ENCODE results near the gene ITGA1. TPM values are rescaled to one million over a fixed set of nuclear protein-coding genes. Genes with fewer than 3 reads are reported as not detected.

Gene ITGA1
- total RNA-seq, 4 donors from 2014 or later: 219 to 326 (median 240) TPM

- peak overlapping the region; percentile 72 to 81 (median 78) for H3K27ac ChIP-seq
- H3K4me1 ChIP-seq: peaks cover 6 to 86% (median 36%) of the 10 kb centered on the region in 3 donors
- no peaks in the 10 kb centered on the region for H3K9me3 ChIP-seq
- no peak overlapping the region for H3K4me3 ChIP-seq
- ATAC-seq: no peak
- WGBS, 2 donors (ENCODE audit: low coverage in 1 of 2): 10 to 17% methylated on average over 4 of the region's 4 CpGs
- H3K36me3 ChIP-seq: peaks cover 0 to 13% of the 10 kb centered on the region in 2 donors
- no peaks in the 10 kb centered on the region for H3K27me3 ChIP-seq
- TF ChIP-seq CTCF (IDR thresholded peaks at IDR 0.05) (no peak), EP300 (IDR thresholded peaks at IDR 0.05) (no peak), POLR2AphosphoS5 (IDR thresholded peaks at IDR 0.05) (no peak)
Observed at GRCh38 chr5:52947208-52947607, 159.5 kb downstream of the ITGA1 start.

- H3K4me3 ChIP-seq: no peak overlapping the region
- H3K27me3 ChIP-seq: no peaks in the 10 kb centered on the region
- no peaks in the 10 kb centered on the region for H3K9me3 ChIP-seq
- peaks cover 6 to 86% (median 36%) of the 10 kb centered on the region in 3 donors for H3K4me1 ChIP-seq
- peak overlapping the region; percentile 72 to 78 (median 76) for H3K27ac ChIP-seq
- TF ChIP-seq EP300 (IDR thresholded peaks at IDR 0.05): no peak
- TF ChIP-seq CTCF (IDR thresholded peaks at IDR 0.05): no peak
- ATAC-seq: no peak
- H3K36me3 ChIP-seq: peaks cover 0 to 16% of the 10 kb centered on the region in 2 donors
Observed at GRCh38 chr5:52947851-52948250, 160.1 kb downstream of the ITGA1 start.

- Histone ChIP-seq H3K9me3 (no peaks in the 10 kb centered on the region), H3K36me3 (peaks cover 0 to 19% of the 10 kb centered on the region in 2 donors), H3K27me3 (no peaks in the 10 kb centered on the region), H3K4me3 (no peak overlapping the region), H3K27ac (peak overlapping the region; percentile 72 to 78 (median 76)), H3K4me1 (peaks cover 6 to 82% (median 36%) of the 10 kb centered on the region in 3 donors)
- WGBS, 2 donors (ENCODE audit: low coverage in 1 of 2): 31 to 67% methylated on average over 1 of the region's 1 CpG
- peak; percentile 81 for ATAC-seq
- no peak for TF ChIP-seq POLR2AphosphoS5 (IDR thresholded peaks at IDR 0.05)
- peak; percentile 70 to 94 (median 84) for TF ChIP-seq CTCF (IDR thresholded peaks at IDR 0.05)
- no peak for TF ChIP-seq EP300 (IDR thresholded peaks at IDR 0.05)
- TF ChIP-seq POLR2A (IDR thresholded peaks at IDR 0.05): no peak
Observed at GRCh38 chr5:52948418-52949076, 160.8 kb downstream of the ITGA1 start.

- ATAC-seq: no peak
- H3K36me3 ChIP-seq: peaks cover 3 to 20% of the 10 kb centered on the region in 2 donors
- WGBS, 2 donors (ENCODE audit: low coverage in 1 of 2): 46 to 58% methylated on average over 3 of the region's 3 CpGs
- H3K9me3 ChIP-seq: no peaks in the 10 kb centered on the region
- H3K4me1 ChIP-seq: peaks cover 6 to 61% (median 36%) of the 10 kb centered on the region in 3 donors
- TF ChIP-seq EP300 (IDR thresholded peaks at IDR 0.05) (no peak), POLR2A (IDR thresholded peaks at IDR 0.05) (no peak), CTCF (IDR thresholded peaks at IDR 0.05) (no peak), POLR2AphosphoS5 (IDR thresholded peaks at IDR 0.05) (no peak)
- H3K4me3 ChIP-seq: no peak overlapping the region
- H3K27ac ChIP-seq: peak overlapping the region; percentile 72 to 78 (median 76)
- no peaks in the 10 kb centered on the region for H3K27me3 ChIP-seq
Observed at GRCh38 chr5:52950686-52951085, 163.0 kb downstream of the ITGA1 start.

GRCh38 chr5:52952483-52952882 is 164.8 kb downstream of the ITGA1 start:
- Histone ChIP-seq H3K4me1 (peaks cover 0 to 43% (median 31%) of the 10 kb centered on the region in 3 donors), H3K27me3 (no peaks in the 10 kb centered on the region), H3K4me3 (no peak overlapping the region), H3K27ac (peak overlapping the region in 1 of 4 donors; percentile 22), H3K9me3 (no peaks in the 10 kb centered on the region), H3K36me3 (peaks cover 3 to 35% of the 10 kb centered on the region in 2 donors)
- ATAC-seq: no peak
- TF ChIP-seq EP300 (IDR thresholded peaks at IDR 0.05) (no peak), CTCF (IDR thresholded peaks at IDR 0.05) (no peak), POLR2A (IDR thresholded peaks at IDR 0.05) (no peak), POLR2AphosphoS5 (IDR thresholded peaks at IDR 0.05) (no peak)
- 100% methylated on average over 1 of the region's 1 CpG for WGBS, 2 donors (ENCODE audit: low coverage in 1 of 2)
